ENCODE results near the gene SFXN4.
"Not testable (repeated sequence)": the region's sequence is repeated elsewhere in the genome, so short reads cannot be mapped to it uniquely, and the experiment has no call there.

Gene SFXN4

DNA sequence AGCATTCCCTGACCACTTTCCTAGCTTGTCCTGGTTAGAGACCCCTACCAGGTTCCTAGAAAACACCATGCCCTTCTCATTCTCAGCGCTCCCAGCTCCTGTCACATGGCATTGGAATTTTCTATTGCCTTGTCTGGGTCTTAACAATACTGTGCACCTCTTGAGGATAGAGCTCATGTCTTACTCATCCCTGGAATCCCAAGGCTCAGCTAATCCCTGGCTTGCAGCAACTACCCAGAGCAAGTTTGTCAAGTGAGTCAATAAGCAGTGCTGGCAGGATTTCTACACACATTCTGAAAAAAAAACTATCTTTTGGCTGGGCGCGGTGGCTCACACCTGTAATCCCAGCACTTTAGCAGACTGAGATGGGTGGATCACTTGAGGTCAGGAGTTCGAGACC, 24.8 kb upstream of the SFXN4 start:
- DNase-seq, result no peak

DNA sequence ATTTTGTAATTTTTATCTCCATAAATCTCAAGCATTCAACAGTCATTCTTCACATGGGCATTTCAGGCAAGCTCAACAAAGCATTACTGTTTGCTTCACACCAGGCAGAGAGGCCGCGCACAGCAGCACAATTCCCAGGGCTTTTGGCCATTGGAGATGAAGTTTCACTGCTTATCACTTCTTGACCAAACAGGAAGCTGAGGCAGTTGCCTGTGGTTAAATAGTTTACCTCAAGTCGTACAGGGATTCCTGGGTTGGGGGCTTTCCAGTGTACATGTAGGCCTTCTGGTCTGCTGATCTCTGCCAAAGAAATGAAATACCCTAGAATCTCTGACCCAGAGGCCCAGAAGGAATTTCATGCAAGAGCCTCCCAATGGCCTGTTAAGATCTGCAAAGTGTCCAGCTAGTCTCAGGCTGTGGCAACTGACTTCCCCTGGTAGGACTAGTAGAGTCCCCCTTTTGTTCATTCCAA, 24.3 kb upstream of the SFXN4 start:
- DNase-seq, result no peak

- no peak for DNase-seq
Observed at GRCh38 chr10:119183664-119184412, 18.3 kb upstream of the SFXN4 start.

DNA sequence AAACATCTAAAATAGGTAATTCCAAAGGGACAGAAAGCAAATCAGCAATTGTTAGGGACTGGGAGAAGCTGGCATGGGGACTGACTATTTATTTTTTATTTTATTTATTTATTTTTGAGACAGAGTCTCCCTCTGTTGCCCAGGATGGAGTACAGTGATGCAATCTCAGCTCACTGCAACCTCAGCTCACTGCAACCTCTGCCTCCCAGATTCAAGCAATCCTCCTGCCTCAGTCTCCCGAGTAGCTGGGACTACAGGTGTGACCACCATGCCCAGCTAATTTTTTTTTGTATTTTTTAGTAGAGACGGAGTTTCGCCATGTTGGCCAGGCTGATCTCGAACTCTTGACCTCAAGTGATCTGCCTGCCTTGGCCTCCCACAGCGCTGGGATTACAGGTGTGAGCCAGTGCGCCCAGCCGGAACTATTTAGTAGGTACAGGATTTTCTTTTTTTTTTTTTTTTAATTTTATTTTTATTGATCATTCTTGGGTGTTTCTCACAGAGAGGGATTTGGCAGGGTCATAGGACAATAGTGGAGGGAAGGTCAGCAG, 15.4 kb upstream of the SFXN4 start:
- not testable (repeated sequence) for DNase-seq

DNA sequence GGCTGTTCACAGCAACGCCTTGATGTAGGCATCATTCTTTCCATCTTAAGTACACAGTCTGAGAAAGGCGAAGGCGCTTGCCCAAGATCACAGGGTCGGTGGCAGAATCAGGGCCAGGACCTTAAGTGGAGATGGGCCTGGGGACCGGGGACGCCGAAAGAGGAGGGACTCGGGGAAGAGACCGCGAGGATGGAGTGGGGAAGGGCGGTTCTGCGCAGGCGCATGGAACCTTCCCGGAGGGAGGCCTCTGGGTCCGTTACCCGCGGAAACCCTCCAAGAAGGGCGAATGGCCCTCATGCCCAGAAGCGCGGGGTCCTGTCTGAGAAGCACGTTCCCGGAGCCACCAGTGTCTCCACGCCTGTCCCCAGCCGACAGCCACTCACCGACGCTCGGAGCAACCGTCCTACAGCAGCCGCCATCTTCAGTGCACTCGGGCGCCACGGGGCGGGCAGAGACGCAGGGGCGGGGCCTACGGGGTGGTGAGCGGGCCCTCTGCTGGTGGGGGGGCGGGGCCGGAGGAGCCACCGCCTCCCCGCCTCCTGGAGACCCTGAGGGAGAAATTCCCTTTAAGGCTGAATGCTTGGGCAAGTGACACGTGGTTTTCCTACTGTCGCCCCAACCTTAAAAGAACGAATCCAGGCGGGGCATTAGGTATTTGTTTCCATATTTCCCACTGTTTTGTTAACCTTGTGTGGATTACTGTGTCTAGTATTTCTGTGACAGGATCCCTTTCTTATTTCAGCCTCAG, 13.0 kb upstream of the SFXN4 start, which contains the start of gene PRDX3:
TSS of gene PRDX3 (minus strand) at position 441 of the 748 bp plus-strand sequence. CDS start at position 419, 22 bp downstream.
- DNase-seq, result peak; percentile 91

DNA sequence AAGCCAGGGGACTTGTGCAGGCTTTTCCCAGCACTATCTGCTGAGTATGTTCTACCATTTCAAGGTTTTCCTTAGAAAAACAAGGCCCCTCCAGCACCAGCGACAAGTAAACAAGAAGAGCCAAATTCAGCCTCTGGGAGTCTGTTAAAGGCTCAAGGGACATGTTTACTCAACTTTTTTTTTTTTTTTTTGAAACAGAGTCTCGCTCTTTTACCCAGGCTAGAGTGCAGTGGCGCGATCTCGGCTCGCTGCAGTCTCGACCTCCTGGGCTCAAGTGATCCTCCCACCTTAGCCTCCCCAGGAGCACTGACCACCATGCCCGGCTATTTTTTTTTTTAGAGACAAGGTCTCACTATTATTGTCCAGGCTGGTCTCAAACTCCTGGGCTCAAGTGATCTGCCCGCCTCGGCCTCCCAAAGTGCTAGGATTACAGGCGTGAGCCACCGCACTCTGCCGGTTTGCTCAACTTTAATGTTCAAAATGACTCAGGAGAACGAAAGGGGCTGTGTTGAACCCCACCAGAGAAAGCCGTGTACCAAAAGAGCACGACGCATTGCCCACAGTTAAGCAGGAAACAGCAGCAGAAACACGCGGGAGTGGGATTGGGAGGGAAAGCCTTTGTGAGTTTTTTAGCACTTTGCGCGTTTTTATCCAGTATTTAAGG, 12.3 kb upstream of the SFXN4 start:
- DNase-seq, result no peak

- DNase-seq, result no peak
Observed at GRCh38 chr10:119176166-119176565, 10.7 kb upstream of the SFXN4 start.

DNA sequence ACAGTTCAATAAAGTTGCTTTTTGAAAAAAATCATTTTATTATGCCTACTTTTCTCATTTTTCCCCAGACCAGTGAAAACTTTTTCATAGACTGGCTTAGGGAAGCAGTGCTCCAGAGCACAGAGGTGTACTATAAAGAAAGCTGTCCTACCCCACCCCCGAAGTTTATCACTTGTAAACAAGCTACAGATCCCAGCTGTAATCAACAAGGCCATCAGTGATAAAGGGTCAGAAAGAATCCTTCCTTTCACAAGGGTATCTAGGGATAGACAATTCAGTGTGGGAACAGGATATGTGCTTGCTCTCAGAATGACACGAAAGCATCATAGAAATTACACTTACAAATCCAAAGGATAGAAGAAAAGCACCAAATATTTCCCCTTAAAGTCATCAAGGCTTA, 8.6 kb upstream of the SFXN4 start:
- no peak for DNase-seq

DNA sequence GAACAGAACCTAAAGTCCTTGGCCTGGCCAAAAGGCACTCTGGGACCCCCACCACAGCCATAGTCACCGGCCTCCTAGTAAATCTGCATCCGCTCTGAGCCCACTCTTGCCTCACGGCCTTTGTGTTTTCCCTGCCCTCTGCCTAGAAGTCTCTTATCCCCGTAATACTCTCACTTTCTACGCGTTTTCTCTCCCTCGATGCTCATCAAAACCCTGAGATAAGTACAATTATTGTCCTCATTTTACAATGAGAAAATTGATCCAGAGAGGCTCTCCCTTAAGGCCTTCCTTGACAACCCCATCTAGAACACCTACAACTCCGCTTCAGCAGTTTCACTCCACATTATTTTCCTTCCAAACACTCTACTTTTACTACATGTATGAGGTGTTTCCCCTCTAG, 1.5 kb upstream of the SFXN4 start:
- no peak for DNase-seq

- DNase-seq, result no peak
Observed at GRCh38 chr10:119166564-119166963, 1.1 kb upstream of the SFXN4 start.

GRCh38 chr10:119166118-119166500, 595 bp upstream of the SFXN4 start:
- DNase-seq, result no peak

- no peak for DNase-seq
Observed at GRCh38 chr10:119162452-119163092, 2.9 kb downstream of the SFXN4 start.

- DNase-seq, result no peak
Observed at GRCh38 chr10:119161680-119162451, 3.6 kb downstream of the SFXN4 start.

DNA sequence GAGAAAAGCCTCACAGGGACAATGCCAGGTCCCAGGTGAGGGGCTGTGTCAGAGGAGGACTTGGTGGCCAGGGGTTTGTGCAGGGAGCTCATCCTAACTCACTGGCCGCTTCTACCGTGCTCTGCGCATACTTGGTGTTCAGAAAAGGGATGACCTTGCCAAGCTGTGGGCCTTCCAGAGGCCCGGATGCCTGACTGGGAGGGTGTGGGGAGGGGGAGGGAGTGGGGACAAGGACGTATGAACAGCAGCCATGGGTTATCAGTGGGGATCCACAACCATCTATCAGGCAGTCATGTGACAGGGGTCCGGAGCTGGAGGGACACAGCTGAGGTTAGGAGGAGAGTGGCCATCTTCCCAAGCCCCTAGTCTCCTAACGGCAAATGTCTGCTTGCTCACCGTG, 6.2 kb downstream of the SFXN4 start:
- DNase-seq, result no peak

GRCh38 chr10:119153661-119154060, 11.9 kb downstream of the SFXN4 start:
- no peak for DNase-seq

- no peak for DNase-seq
Observed at GRCh38 chr10:119153041-119153440, 12.5 kb downstream of the SFXN4 start.

GRCh38 chr10:119151601-119152000, 13.9 kb downstream of the SFXN4 start:
- DNase-seq, result not testable (repeated sequence)

DNA sequence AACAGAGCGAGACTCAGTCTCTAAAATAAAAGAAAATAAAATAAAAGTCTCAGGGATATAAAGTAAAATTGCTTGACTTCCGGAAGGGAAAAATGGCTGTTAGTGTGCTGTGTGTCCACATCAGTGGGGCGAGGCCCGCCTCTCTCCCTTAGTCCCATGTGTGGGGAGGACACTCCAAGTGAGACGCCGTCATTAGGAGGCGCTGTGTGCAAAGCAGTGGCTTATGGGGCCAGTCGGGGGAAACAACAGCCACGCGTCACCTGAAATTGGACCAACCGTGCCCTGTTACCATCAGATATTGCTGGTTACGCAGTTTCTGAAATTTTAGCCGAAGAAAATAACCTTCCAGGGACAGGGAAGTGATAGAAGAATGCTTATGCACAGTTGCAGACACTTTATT, 15.8 kb downstream of the SFXN4 start:
- no peak for DNase-seq

- no peak for DNase-seq
Observed at GRCh38 chr10:119149157-119149556, 16.4 kb downstream of the SFXN4 start.

DNA sequence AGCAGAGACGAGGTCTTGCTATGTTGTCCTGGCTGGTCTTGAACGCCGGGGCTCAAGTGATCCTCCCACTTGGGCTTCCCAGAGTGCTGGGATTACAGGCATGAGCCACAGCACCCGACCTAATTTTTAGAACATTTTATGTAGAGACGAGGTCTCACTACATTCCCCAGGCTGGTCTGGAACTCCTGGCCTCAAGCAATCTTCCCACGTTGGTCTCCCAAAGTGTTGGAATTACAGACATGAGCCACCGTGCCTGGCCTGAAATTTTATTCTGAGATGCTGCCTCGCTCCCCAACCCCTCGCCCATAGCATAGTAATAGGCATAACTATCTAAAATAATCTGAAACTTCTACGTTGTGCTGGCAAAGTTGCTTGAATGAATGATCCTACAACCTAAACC, 21.9 kb downstream of the SFXN4 start:
- DNase-seq, result no peak

DNA sequence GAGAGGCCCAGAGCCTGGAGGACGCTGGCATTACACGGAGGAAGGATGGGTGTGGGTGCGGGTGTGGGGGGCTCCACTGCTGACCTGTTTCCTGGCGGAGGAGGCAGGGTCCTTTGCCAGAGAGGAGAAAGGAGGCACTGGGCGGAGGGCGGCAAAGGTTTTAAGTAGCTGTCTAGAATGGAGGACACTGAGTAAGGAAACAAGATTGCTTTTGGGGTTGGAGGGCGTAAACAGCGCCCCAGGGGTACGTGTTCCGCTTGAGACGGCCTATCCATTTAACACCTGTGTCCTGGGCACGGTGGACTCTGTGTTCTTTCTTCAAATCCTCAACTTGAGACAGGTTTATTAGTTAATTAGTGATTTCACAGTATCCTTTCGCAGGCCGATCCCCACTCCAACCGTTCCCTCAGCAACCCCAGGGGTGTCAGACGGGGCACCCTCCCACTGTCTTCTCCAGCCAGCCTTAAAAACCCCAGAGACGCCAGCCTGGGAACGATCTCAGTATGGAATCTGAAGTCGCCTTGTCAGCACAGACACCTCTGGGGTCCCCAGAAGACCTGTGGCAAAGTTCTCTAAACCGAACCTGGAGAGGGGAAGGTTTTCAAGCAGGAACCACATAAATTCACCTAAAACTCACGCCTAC, 24.8 kb downstream of the SFXN4 start:
- DNase-seq, result no peak
